HG02763 (cell line): ENCODE results near the gene SEC23A.
A peak's percentile ranks its signal among the peaks of the same experiment; 100 is the strongest.

Experiments
- ATAC-seq: cut with Tn5 transposase; IDR thresholded peaks from one replicate; pipeline ENCODE4 v1.9.1; 2021; ENCODE audit warnings: mild to moderate bottlenecking, moderate library complexity; ENCODE audit not compliant: unreplicated experiment

The SEC23A gene

GRCh38 chr14:38994731-38995130 is 108.3 kb downstream of the SEC23A start:
- no peak for ATAC-seq

- ATAC-seq, result no peak
Observed at GRCh38 chr14:38993981-38994380, 109.1 kb downstream of the SEC23A start.

GRCh38 chr14:38992067-38992844 is 110.8 kb downstream of the SEC23A start:
- no peak for ATAC-seq

- no peak for ATAC-seq
Observed at GRCh38 chr14:38991299-38991698, 111.7 kb downstream of the SEC23A start.

GRCh38 chr14:38989922-38990546 is 113.0 kb downstream of the SEC23A start:
- ATAC-seq, result peak; percentile 97

GRCh38 chr14:38987781-38988180 is 115.3 kb downstream of the SEC23A start:
- ATAC-seq, result no peak

GRCh38 chr14:38982837-38983236 is 120.2 kb downstream of the SEC23A start:
- no peak for ATAC-seq

- no peak for ATAC-seq
Observed at GRCh38 chr14:38982278-38982677, 120.8 kb downstream of the SEC23A start.
